GM12891 (cell line): ENCODE data around the gene CFAP61.

Source experiments
- PAX5 ChIP-seq: IDR thresholded peaks from 2 replicates; pipeline ENCODE4 v1.6.1; 2011; ENCODE audit warnings: low read length, moderate library complexity, mild to moderate bottlenecking; ENCODE audit not compliant: insufficient read depth, severe bottlenecking
- POLR2A ChIP-seq: IDR thresholded peaks from 2 replicates; pipeline ENCODE4 v1.6.1; 2011; ENCODE audit warnings: low read depth, low read length, control low read depth
- POLR2AphosphoS5 ChIP-seq: IDR thresholded peaks from 2 replicates; pipeline ENCODE4 v1.6.1; 2011; ENCODE audit warnings: low read depth, low read length, control low read depth
- POU2F2 ChIP-seq: IDR thresholded peaks from 2 replicates; pipeline ENCODE4 v1.6.1; 2011; ENCODE audit warnings: low read depth, mild to moderate bottlenecking, control low read depth, low read length, moderate library complexity
- SPI1 ChIP-seq: IDR thresholded peaks from 2 replicates; pipeline ENCODE4 v1.6.1; 2011; ENCODE audit warnings: low read depth, low read length, control low read depth
- TAF1 ChIP-seq: IDR thresholded peaks from 2 replicates; pipeline ENCODE4 v1.6.1; 2011; ENCODE audit warnings: low read depth, low read length, control low read depth

- TF ChIP-seq POLR2AphosphoS5 (no peak), POLR2A (no peak), TAF1 (no peak), SPI1 (no peak), POU2F2 (no peak), PAX5 (no peak)
These were observed 159.1 kb downstream of the CFAP61 start for GRCh38 chr20:20211274-20211987.
